GM18519 (cell line): ENCODE data around the gene KSR1.
"Not testable (repeated sequence)": the region's sequence is repeated elsewhere in the genome, so short reads cannot be mapped to it uniquely, and the experiment has no call there.

Experiments used
- ATAC-seq: cut with Tn5 transposase; IDR thresholded peaks from one replicate; pipeline ENCODE4 v1.9.1; 2021; ENCODE audit warnings: mild to moderate bottlenecking, moderate library complexity; ENCODE audit not compliant: unreplicated experiment, low FRiP score

Gene KSR1

DNA sequence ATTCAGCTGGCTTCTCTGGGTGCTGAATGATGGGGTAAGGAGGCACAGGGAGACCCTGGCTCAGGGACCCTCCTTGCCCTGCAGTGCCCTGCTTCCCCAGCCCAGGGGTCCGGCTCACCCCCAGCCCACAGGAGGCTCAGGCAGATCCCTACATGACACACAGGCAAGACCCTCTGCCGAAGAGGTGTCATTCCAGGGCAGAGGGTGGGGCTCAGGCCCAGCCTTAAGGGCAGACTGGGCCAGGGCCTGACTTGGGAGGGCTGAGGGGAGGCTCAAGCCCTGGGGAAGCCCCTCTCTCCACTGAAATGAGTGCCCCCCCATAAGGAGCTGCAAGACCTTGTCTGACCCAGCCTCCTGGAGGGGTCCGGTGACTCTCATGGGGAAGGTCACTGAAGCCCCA, 30.3 kb upstream of the KSR1 start:
- no peak for ATAC-seq

- not testable (repeated sequence) for ATAC-seq
These were observed 29.8 kb upstream of the KSR1 start for GRCh38 chr17:27426471-27426870.

DNA sequence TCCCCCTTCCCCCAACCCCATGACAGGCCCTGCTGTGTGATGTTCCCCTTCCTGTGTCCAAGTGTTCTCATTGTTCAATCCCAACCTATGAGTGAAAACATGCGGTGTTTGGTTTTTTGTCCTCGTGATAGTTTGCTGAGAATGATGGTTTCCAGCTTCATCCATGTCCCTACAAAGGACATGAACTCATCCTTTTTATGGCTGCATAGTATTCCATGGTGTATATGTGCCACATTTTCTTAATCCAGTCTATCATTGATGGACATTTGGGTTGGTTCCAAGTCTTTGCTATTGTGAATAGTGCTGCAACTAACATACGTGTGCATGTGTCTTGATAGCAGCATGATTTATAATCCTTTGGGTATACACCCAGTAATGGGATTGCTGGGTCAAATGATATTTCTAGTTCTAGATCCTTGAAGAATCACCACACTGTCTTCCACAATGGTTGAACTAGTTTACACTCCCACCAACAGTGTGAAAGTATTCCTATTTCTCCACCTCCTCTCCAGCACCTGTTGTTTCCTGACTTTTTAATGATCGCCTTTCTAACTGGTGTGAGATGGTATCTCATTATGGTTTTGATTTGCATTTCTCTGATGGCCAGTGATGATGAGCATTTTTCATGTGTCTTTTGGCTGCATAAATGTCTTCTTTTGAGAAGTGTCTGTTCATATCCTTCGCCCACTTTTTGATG, 28.9 kb upstream of the KSR1 start:
- ATAC-seq: not testable (repeated sequence)

DNA sequence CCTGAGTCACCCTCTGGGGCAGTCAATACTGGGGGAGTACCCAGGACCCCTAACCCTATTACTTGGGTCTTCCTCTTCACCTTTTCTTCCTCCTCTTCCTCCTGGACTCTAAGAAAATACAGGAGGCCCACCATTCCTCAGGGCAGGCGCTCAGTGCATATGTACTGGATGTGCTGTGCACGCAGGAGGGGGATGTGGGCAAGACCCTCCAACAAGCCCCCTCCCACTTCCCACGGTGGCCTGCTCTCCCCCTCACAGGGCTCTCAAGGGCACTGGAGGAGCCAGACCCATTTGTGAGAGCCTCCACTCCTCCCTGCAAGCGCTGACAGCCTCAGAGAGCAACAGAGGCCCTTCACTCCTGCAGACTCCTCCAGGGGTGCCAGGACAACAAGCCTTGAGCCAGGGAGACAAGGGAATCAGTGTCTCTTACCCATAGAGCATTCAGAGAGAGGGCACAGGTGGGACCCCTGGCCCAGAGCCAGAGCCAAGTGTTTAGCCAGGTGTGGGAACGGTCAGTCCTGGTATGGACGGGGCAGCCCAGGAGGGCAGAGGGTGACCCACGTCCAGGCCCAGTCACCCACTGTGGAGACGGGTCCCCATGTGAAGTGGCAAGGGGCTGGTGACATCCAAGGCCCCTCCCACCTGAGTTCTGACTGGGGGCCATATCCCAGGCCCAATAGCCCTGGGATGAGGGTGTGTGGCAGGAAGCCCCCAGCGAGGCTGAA, 27.3 kb upstream of the KSR1 start:
- no peak for ATAC-seq

- ATAC-seq: no peak
These were observed 26.4 kb upstream of the KSR1 start for GRCh38 chr17:27429666-27430382.

DNA sequence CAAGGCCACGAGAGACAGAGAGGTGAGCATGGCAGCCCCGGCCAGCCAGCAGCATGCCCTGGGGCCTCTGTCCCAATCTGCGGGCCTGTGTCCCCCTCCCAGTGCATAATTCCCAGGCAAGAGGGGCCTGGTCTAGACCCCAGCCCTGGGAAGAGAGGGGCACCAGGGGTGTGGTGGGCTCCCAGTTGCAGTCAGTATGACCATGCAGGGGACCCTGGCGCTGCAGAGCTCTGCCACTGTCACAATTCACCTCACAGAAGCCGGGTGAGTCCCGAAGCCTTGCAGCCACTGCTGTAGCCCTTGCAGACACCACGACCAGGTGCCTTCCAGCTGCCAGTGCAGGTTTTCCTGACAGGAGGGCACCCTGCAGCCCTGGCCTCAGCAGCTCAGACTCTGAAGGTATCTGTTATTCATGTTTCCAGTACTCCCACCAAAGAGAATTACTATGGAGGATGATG, 25.8 kb upstream of the KSR1 start:
- no peak for ATAC-seq

GRCh38 chr17:27430882-27431491, 25.3 kb upstream of the KSR1 start:
- ATAC-seq: no peak

DNA sequence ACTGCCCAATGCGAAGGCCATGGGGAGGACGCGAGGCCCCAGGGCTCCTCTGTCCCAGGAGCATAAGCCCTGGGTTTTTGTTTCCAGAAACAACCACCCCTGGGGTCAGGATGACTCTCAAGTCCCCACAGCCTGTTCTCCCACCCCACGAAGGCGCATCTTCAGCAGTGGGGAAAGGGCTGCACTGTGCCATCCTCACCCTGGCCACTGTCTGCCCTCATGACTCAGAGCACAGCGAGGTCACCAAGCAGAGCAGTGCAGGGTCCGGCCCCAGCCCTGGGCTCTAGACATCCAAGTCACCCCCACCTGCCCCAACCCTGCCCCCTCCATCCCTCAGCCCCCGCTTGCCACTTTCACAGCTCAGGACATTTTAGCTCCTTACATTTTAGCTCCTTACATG, 22.7 kb upstream of the KSR1 start:
- no peak for ATAC-seq

DNA sequence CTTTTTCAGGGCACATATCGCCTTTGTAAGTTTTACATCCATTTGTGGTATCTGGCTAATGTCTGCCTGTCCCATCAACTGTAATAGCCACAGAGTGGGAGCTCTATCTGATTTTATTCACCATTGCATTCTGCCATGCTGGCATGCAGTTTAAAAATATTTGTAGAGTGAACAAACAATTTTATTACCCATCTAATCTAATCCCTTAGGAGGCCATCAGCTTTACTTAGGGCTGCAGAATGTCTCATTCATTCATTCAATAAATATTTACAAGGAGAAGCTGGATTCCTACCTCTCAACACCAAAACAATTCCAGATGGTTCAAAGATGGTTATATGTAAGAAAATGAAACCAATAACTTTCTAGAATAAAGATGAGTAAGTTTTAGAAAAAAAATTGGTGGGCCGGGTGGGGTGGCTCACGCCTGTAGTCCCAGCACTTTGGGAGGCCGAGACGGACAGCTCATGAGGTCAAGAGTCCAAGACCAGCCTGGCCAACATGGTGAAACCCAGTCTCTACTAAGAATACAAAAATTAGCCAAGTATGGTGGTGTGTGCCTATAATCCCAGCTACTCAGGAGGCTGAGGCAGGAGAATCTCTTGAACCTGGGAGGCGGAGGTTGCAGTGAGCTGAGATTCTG, 20.7 kb upstream of the KSR1 start:
- not testable (repeated sequence) for ATAC-seq

DNA sequence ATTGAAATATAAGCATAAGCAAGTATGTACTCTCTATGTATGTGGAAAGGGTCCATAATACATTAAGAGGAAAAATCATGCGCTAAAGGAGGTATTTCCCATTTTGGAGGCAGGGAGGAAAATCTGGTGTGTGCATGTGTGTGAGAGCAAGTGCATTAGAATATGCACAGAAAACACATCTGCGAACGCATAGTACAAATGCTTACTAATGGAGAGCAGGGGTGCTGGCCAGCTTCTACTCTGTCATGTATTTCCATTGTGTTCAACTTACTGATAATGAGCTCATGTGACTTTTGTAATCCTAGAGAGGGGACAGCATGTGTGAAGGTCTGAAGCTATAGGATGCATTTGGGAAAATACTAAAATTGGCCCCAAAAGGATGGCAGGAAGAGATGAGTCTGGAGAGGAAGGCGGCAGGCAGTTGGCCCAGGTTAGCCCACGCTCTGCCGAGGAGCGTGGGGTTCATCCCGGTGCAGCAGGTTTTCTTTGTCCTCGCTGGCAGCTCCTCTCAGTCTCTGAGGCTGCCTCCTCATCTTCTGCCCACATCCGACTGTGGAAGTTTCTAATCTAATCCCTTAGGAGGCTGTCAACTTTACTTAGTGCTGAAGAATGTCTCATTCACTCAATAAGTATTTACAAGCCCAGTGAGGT, 17.8 kb upstream of the KSR1 start:
- ATAC-seq: no peak

GRCh38 chr17:27439342-27439741, 16.9 kb upstream of the KSR1 start:
- no peak for ATAC-seq

- ATAC-seq: no peak
These were observed 13.5 kb upstream of the KSR1 start for GRCh38 chr17:27442702-27443101.

GRCh38 chr17:27443491-27443890, 12.8 kb upstream of the KSR1 start:
- no peak for ATAC-seq

DNA sequence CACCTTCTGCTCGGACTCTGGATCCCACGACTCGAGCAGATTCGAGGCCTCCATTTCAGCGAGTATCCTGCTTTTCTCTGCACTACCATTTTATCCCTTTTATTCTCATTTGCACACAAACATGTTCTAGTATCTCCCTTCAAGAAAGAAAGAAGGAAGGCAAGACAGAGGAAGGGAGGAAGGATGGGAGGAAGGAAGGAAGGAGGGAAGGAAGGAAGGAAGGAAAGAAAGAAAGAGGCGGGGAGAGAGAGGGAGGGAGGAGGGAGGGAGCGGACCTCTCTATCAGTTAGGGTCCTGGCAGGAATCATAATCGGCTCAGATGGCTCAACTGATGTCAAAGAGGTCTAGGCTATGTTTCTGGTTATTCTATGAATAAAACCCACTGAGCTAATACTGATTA, 10.3 kb upstream of the KSR1 start:
- ATAC-seq: no peak

DNA sequence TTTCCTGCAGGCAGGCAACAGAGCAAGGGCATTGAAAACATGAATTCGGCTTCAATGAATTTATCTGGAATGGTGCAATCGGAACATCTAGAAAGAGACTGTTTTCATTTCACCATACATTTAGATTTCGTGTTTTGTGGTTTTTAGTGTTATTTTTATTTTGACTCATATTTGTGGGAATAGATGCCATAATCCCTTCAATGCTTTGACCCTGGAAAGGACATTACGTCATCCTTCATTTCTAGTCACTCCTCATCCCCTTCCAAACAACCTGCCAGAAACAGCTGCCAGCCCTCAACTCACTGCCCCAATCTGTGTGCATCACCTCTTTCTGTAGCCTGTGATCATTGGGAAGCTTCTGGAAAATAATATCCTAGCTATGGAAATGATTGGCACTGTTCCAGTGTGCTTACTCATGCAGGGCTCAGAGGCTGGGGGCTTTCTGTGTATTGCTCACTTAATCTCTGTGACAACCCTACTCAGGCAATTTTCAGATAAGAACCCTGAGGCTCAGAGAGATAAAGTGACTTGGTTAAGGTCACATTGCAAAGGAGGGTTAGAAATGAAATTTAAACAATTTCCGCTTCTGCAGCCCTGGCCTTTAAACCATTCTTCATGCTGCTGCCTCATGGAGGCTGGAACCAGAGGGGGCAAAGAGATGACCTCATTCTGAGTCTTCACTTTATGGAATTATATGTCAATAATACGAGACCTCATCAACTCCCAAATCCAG, 9.5 kb upstream of the KSR1 start:
- no peak for ATAC-seq

DNA sequence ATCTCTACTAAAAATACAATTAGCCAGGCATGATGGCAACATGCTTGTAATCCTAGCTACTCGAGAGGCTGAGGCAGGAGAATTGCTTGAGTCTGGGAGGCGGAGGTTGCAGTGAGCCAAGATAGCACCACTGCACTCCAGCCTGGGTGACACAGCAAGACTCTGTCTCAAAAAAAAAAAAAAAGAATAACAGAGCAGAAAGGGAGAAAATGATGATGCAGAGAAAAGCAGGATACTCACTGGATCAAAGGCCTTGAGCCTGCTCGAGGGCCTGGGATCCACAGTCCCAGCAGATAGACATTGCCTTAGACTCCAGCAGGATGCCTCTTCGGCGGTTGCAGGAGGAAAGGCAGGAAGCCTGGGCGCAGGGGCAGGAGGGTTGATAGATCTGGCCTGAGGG, 7.7 kb upstream of the KSR1 start:
- ATAC-seq: not testable (repeated sequence)

- no peak for ATAC-seq
These were observed 6.7 kb upstream of the KSR1 start for GRCh38 chr17:27449541-27449940.

GRCh38 chr17:27449988-27450387, 6.3 kb upstream of the KSR1 start:
- no peak for ATAC-seq

GRCh38 chr17:27450416-27450815, 5.8 kb upstream of the KSR1 start:
- no peak for ATAC-seq
